AG09319 (cell line): ENCODE data around the gene C8B.

Source experiments
- DNase-seq: peaks from one replicate; pipeline ENCODE4 v3.0.0-alpha.2; 2010; ENCODE audit warnings: low read depth; ENCODE audit errors: extremely low read depth
- TF ChIP-seq, protein P1 (sequence below): IDR thresholded peaks from 2 replicates; pipeline ENCODE4 v1.5.1; 2011; ENCODE audit warnings: low read depth, mild to moderate bottlenecking, inconsistent platforms, low read length, moderate library complexity

C8B gene

DNA sequence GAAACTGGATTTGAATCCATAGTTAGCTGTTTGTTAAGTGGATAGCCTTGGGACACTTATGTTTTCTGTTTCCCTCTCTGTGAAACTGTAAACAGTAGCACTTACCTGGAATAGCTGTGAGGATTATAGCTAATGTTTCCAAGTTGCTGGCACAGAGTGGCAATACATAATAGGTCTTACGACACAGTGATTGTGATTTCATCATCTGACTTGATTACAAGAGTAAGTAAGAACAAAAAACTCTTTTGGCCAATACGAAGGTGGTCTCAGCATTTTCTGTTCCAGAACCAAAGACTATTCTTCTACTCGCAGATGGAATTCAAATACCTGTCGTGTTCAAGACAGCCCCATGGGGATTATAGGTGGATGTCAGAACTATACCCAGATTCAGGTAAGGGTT, 2.1 kb downstream of the C8B start:
- TF ChIP-seq, protein P1, sequence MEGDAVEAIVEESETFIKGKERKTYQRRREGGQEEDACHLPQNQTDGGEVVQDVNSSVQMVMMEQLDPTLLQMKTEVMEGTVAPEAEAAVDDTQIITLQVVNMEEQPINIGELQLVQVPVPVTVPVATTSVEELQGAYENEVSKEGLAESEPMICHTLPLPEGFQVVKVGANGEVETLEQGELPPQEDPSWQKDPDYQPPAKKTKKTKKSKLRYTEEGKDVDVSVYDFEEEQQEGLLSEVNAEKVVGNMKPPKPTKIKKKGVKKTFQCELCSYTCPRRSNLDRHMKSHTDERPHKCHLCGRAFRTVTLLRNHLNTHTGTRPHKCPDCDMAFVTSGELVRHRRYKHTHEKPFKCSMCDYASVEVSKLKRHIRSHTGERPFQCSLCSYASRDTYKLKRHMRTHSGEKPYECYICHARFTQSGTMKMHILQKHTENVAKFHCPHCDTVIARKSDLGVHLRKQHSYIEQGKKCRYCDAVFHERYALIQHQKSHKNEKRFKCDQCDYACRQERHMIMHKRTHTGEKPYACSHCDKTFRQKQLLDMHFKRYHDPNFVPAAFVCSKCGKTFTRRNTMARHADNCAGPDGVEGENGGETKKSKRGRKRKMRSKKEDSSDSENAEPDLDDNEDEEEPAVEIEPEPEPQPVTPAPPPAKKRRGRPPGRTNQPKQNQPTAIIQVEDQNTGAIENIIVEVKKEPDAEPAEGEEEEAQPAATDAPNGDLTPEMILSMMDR: no peak

DNA sequence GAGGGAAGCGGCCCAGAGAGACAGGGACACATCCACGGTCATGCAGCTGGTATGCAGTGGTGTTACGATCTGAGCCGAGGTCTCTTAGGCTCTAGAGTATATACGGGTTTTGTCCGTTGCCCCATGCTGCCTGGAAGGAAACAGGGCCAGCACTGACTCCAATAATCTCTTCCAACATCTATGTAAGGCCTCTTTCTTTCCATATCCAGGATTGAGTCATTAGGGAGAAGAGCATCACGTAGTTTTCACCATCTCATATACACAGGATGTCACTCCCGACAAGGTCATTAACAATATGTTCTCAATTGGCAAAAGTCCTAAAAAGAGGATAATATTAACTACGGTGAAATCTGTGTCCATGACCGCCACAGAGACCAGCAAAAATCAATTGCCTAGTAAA, 4.4 kb downstream of the C8B start:
- TF ChIP-seq, protein P1: no peak
- DNase-seq: no peak

More for the DNA sequence above, 2.1 kb downstream of the C8B start:
- no peak for DNase-seq

DNA sequence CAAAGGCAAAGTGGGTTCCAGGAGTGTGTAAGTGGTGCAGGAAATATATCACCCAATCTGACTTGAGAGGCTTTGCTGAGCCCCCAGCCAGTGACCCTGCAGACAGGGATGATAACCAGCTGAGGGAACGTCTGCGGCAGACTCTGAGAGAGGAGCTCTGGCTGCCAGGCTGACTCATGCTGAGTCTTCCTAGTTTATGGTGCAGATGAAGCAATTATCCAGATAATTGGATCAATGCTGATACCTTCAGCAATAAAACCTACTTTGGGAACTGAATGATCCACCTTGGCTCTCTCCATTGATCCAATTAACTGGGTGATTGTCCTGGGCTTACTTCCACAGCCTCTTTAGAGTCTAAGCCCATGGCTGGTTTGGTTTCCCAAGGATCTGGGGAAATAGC, 7.3 kb downstream of the C8B start:
- DNase-seq: no peak
- TF ChIP-seq, protein P1: no peak

DNA sequence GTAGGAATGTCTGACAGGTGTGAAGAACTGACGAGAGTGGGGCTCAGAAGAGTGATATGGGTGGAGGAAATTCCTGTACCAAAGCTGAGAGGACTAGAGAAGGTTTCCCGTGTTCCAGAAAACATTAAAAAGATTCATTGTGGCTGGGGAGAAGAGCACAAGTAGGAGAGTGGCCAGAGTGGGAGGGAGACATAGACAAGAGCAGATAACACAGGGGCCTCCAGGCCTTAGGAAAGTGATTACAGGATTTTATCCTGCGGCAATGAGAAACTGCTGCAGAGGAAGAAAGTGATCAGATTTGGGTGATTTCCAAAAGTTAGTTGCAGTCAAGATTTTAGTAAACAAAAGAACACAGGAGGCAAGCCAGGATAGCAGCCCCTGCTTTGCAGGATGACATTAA, 7.9 kb downstream of the C8B start:
- no peak for DNase-seq
- TF ChIP-seq, protein P1: no peak

DNA sequence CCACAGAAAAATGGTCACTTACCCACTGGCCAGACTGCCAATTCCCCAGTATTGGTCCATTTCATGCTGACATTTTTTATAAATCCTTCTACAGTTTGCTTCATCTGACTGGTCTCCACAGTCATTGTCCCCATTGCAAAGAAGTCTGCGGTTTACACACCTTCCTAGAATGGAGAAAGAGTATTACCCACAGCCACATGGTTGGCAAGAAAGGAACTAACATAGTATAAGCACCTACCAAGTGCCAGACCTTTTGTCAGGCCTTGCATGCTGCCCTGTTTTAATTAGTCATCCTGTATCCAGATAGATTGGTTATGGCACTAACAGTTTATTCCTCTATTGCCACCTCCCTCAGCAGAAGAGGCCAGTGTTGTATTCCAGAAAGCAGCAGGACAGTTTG, 11.2 kb downstream of the C8B start:
- no peak for DNase-seq
- TF ChIP-seq, protein P1: no peak

DNA sequence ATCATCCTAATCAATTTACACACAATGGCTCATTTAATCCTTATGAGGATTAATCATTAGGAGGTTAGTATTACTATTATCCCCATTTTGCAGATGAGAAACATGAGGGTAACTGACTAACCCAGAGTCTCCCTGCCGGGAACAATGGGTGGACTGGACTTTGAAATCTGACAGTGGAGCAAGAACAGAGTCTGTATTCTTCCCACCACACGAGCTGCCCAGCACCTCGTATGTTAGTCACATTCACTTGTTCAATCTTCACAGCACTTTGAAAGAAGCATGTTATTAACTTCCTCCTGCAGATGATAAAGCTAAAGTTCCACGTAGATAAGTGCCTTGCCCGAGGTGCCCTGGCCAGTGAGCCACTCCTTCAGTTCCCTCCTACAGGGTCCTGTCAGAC, 12.4 kb downstream of the C8B start:
- DNase-seq: no peak
- TF ChIP-seq, protein P1: no peak

DNA sequence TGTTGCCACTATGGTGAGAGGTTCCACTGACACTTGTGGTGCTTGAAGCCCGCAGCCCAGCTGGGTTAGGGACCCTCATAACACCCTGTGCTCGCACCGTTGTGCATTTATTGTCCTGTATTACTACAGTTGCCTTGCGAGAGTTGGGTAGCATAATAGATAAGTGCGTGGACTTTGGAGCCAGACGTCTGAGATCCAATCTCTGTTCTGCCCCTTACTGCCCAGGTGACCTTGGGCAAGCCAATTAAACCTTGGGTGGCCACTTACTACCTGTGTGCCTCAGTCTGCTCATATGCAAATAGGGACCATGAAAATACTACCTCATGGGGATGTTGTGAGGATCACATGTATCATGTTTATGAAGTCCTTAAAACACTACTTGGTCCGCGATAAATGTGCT, 13.3 kb downstream of the C8B start:
- DNase-seq: no peak
- TF ChIP-seq, protein P1: no peak
